HG02970 (cell line): ENCODE measurements around the gene SHB.

Experiments used
- ATAC-seq: cut with Tn5 transposase; IDR thresholded peaks from one replicate; pipeline ENCODE4 v1.9.1; 2021; ENCODE audit warnings: mild to moderate bottlenecking, moderate library complexity, moderate number of reproducible peaks; ENCODE audit not compliant: unreplicated experiment, low FRiP score

The SHB gene

GRCh38 chr9:38026021-38026809 is 42.8 kb downstream of the SHB start:
- ATAC-seq = no peak

- ATAC-seq = no peak
These were observed 43.9 kb downstream of the SHB start for GRCh38 chr9:38025166-38025565.

GRCh38 chr9:38024036-38024681 is 44.9 kb downstream of the SHB start:
- no peak for ATAC-seq

GRCh38 chr9:38023661-38024035 is 45.4 kb downstream of the SHB start:
- ATAC-seq = no peak

GRCh38 chr9:38022995-38023394 is 46.0 kb downstream of the SHB start:
- ATAC-seq = no peak

GRCh38 chr9:38022203-38022895 is 46.7 kb downstream of the SHB start:
- no peak for ATAC-seq

- ATAC-seq = no peak
These were observed 48.6 kb downstream of the SHB start for GRCh38 chr9:38020151-38021076.

- no peak for ATAC-seq
These were observed 49.3 kb downstream of the SHB start for GRCh38 chr9:38019731-38020130.

GRCh38 chr9:38018958-38019602 is 49.9 kb downstream of the SHB start:
- ATAC-seq = no peak

GRCh38 chr9:38018241-38018957 is 50.6 kb downstream of the SHB start:
- ATAC-seq = no peak

GRCh38 chr9:38017885-38018186 is 51.2 kb downstream of the SHB start:
- no peak for ATAC-seq

- no peak for ATAC-seq
These were observed 51.7 kb downstream of the SHB start for GRCh38 chr9:38017149-38017884.

- no peak for ATAC-seq
These were observed 52.5 kb downstream of the SHB start for GRCh38 chr9:38016375-38017135.

GRCh38 chr9:38015906-38016305 is 53.1 kb downstream of the SHB start:
- ATAC-seq = no peak

- ATAC-seq = no peak
These were observed 53.8 kb downstream of the SHB start for GRCh38 chr9:38015266-38015665.

GRCh38 chr9:38012767-38013450 is 56.1 kb downstream of the SHB start:
- no peak for ATAC-seq

- ATAC-seq = no peak
These were observed 57.0 kb downstream of the SHB start for GRCh38 chr9:38011991-38012390.
